ENCODE data around the gene RBMS3.

RBMS3 gene

GRCh38 chr3:29506502-29506901 lies 225.6 kb downstream of the RBMS3 start:
- peaks cover 31% of the 10 kb centered on the region for H3K9me3 Mint-ChIP-seq
- no peaks in the 10 kb centered on the region for H3K27me3 Mint-ChIP-seq (ENCODE audit: low read depth)
- H3K4me1 Mint-ChIP-seq = no peaks in the 10 kb centered on the region
- H3K4me3 Mint-ChIP-seq = no peak overlapping the region
- peaks cover 14% of the 10 kb centered on the region for H3K36me3 Mint-ChIP-seq (ENCODE audit: low read depth)
- no peak for TF ChIP-seq CTCF (IDR thresholded peaks at IDR 0.05; ENCODE audit: unreplicated experiment in 3 of 3)
- H3K27ac Mint-ChIP-seq = no peak overlapping the region

GRCh38 chr3:29511701-29512100 lies 230.8 kb downstream of the RBMS3 start:
- no peak overlapping the region for H3K27ac Mint-ChIP-seq
- TF ChIP-seq CTCF (IDR thresholded peaks at IDR 0.05; ENCODE audit: unreplicated experiment in 3 of 3) = no peak
- peaks cover 14% of the 10 kb centered on the region for H3K4me1 Mint-ChIP-seq
- peaks cover 10% of the 10 kb centered on the region for H3K9me3 Mint-ChIP-seq
- no peak overlapping the region for H3K4me3 Mint-ChIP-seq
- H3K27me3 Mint-ChIP-seq (ENCODE audit: low read depth) = no peaks in the 10 kb centered on the region
- no peaks in the 10 kb centered on the region for H3K36me3 Mint-ChIP-seq (ENCODE audit: low read depth)

- no peaks in the 10 kb centered on the region for H3K36me3 Mint-ChIP-seq (ENCODE audit: low read depth)
- H3K4me1 Mint-ChIP-seq = peaks cover 14% of the 10 kb centered on the region
- peak overlapping the region in 2 of 3 experiments; percentile 3 to 45 for H3K27ac Mint-ChIP-seq
- peaks cover 9% of the 10 kb centered on the region for H3K9me3 Mint-ChIP-seq
- TF ChIP-seq CTCF (IDR thresholded peaks at IDR 0.05; ENCODE audit: unreplicated experiment in 3 of 3) = no peak
- no peaks in the 10 kb centered on the region for H3K27me3 Mint-ChIP-seq (ENCODE audit: low read depth)
- H3K4me3 Mint-ChIP-seq = no peak overlapping the region
These were observed 231.8 kb downstream of the RBMS3 start for GRCh38 chr3:29512641-29513040.

- peaks cover 14% of the 10 kb centered on the region for H3K4me1 Mint-ChIP-seq
- peak overlapping the region in 2 of 3 experiments; percentile 3 to 45 for H3K27ac Mint-ChIP-seq
- H3K4me3 Mint-ChIP-seq = no peak overlapping the region
- TF ChIP-seq CTCF (IDR thresholded peaks at IDR 0.05; ENCODE audit: unreplicated experiment in 3 of 3) = no peak
- H3K36me3 Mint-ChIP-seq (ENCODE audit: low read depth) = no peaks in the 10 kb centered on the region
- no peaks in the 10 kb centered on the region for H3K27me3 Mint-ChIP-seq (ENCODE audit: low read depth)
- peaks cover 9% of the 10 kb centered on the region for H3K9me3 Mint-ChIP-seq
These were observed 232.4 kb downstream of the RBMS3 start for GRCh38 chr3:29513236-29513635.

- Mint-ChIP-seq H3K27me3 (ENCODE audit: low read depth) (no peaks in the 10 kb centered on the region), H3K4me1 (peaks cover 17% of the 10 kb centered on the region), H3K36me3 (ENCODE audit: low read depth) (no peaks in the 10 kb centered on the region), H3K27ac (no peak overlapping the region), H3K9me3 (peaks cover 3% of the 10 kb centered on the region), H3K4me3 (no peak overlapping the region)
- no peak for TF ChIP-seq CTCF (IDR thresholded peaks at IDR 0.05; ENCODE audit: unreplicated experiment in 3 of 3)
These were observed 233.3 kb downstream of the RBMS3 start for GRCh38 chr3:29514170-29514569.

GRCh38 chr3:29514912-29515311 lies 234.0 kb downstream of the RBMS3 start:
- peaks cover 19% of the 10 kb centered on the region for H3K4me1 Mint-ChIP-seq
- H3K27me3 Mint-ChIP-seq (ENCODE audit: low read depth) = no peaks in the 10 kb centered on the region
- H3K27ac Mint-ChIP-seq = no peak overlapping the region
- no peak overlapping the region for H3K4me3 Mint-ChIP-seq
- no peak for TF ChIP-seq CTCF (IDR thresholded peaks at IDR 0.05; ENCODE audit: unreplicated experiment in 3 of 3)
- H3K9me3 Mint-ChIP-seq = no peaks in the 10 kb centered on the region
- no peaks in the 10 kb centered on the region for H3K36me3 Mint-ChIP-seq (ENCODE audit: low read depth)
